ENCODE data around the gene IL1R2.

- TF ChIP-seq CTCF (IDR thresholded peaks at IDR 0.05) (no peak), POLR2AphosphoS5 (IDR thresholded peaks at IDR 0.05) (no peak)
These were observed 2.0 kb downstream of the IL1R2 start for GRCh38 chr2:101993772-101994171.

All from prostate gland (tissue), 2 donors.